HG03521 (cell line): ENCODE results near the gene PABPC1L2B.
"Not testable (repeated sequence)": the region's sequence is repeated elsewhere in the genome, so short reads cannot be mapped to it uniquely, and the experiment has no call there.

Experiments used
- ATAC-seq: cut with Tn5 transposase; IDR thresholded peaks from one replicate; pipeline ENCODE4 v1.9.1; 2021; ENCODE audit warnings: mild to moderate bottlenecking, moderate library complexity; ENCODE audit not compliant: unreplicated experiment

PABPC1L2B gene

GRCh38 chrX:73002733-73003132 lies at the start of gene PABPC1L2B:
TSS of gene PABPC1L2B (plus strand) at chrX:73002939. CDS start at chrX:73003643, 704 bp downstream.
- ATAC-seq: not testable (repeated sequence)

- ATAC-seq: not testable (repeated sequence)
These were observed 42.8 kb upstream of the PABPC1L2B start for GRCh38 chrX:72959971-72960370.

GRCh38 chrX:72971859-72972258 lies 30.9 kb upstream of the PABPC1L2B start:
- ATAC-seq: not testable (repeated sequence)

- not testable (repeated sequence) for ATAC-seq
These were observed 27.9 kb upstream of the PABPC1L2B start for GRCh38 chrX:72974885-72975284.

GRCh38 chrX:72980894-72981469 lies 21.8 kb upstream of the PABPC1L2B start:
- not testable (repeated sequence) for ATAC-seq

GRCh38 chrX:73004032-73004431 lies 1.3 kb downstream of the PABPC1L2B start:
- ATAC-seq: not testable (repeated sequence)

- no peak for ATAC-seq
These were observed 18.8 kb downstream of the PABPC1L2B start for GRCh38 chrX:73021361-73022092.

- ATAC-seq: not testable (repeated sequence)
These were observed 19.3 kb downstream of the PABPC1L2B start for GRCh38 chrX:73022093-73022445.

- no peak for ATAC-seq
These were observed 26.1 kb downstream of the PABPC1L2B start for GRCh38 chrX:73028876-73029275.
